ENCODE measurements around the gene KIF2C. TPM values are rescaled to one million over a fixed set of nuclear protein-coding genes. Genes with fewer than 3 reads are reported as not detected.

Gene KIF2C
- total and polyA plus RNA-seq, 9 of the 15 experiments (the other 6 are each of a cell fraction or from before 2014, with no cell fraction given): 84.9 to 226 (median 169) TPM

DNA sequence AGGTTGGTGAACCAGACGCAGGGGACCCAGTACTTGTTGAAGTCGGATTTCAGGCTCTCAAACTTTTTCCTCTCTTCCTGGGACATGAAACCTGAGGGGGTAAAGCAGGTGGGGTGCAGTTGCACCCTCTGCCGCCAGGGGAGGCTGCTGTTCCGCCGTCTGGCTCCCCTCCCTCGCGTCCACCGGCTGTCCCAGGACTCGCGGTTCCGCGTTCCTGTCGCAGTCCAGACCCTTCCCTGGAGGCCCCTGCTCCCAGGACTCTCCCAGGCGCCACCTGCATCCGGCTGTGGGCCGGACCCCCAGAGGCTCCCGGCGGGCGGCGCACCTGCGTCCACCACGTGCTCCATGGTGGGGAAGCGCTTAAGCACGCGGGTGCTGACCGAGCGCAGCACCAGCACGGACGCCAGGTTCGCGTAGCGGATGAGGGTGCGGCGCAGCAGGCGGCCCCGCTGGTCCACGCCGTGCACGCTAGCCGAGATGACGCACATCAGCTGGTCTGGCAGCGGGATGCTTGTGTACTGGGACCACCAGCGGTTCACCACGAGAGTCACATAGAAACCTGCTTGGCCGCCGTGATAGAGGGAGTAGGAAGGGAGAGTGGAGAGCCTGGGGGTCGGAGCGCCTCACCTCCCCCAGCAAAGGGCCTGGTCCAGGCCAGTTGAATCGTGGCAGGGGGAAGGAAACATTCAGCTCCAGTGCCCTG lies 46.7 kb downstream of the KIF2C start (continued):
- no peak for TF ChIP-seq ETV1 (tag; conservative IDR thresholded peaks at IDR 0.05; ENCODE audit: low read depth)
- TF ChIP-seq, protein P1, sequence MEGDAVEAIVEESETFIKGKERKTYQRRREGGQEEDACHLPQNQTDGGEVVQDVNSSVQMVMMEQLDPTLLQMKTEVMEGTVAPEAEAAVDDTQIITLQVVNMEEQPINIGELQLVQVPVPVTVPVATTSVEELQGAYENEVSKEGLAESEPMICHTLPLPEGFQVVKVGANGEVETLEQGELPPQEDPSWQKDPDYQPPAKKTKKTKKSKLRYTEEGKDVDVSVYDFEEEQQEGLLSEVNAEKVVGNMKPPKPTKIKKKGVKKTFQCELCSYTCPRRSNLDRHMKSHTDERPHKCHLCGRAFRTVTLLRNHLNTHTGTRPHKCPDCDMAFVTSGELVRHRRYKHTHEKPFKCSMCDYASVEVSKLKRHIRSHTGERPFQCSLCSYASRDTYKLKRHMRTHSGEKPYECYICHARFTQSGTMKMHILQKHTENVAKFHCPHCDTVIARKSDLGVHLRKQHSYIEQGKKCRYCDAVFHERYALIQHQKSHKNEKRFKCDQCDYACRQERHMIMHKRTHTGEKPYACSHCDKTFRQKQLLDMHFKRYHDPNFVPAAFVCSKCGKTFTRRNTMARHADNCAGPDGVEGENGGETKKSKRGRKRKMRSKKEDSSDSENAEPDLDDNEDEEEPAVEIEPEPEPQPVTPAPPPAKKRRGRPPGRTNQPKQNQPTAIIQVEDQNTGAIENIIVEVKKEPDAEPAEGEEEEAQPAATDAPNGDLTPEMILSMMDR (IDR thresholded peaks at IDR 0.05 in 2 of 3, conservative IDR thresholded peaks at IDR 0.05 in 1 of 3; ENCODE audit: insufficient read depth in 2 of 3, low read depth in 1 of 3, low read length in 3 of 3): peak; percentile 95 to 99 (median 96)
- no peak for TF ChIP-seq KLF6 (CRISPR knock-in tag; IDR thresholded peaks at IDR 0.05; ENCODE audit: borderline replicate concordance)
- no peak for TF ChIP-seq TEAD4 (IDR thresholded peaks at IDR 0.05; ENCODE audit: low read length)
- TF ChIP-seq TEAD4 (CRISPR knock-in tag; IDR thresholded peaks at IDR 0.05; ENCODE audit: borderline replicate concordance): 0 out of 2 replicates have a peak, but pooled peaks have one; percentile 29
- TF ChIP-seq ZKSCAN1 (IDR thresholded peaks at IDR 0.05; ENCODE audit: low read depth, low read length): no peak
- TF ChIP-seq, protein P2, sequence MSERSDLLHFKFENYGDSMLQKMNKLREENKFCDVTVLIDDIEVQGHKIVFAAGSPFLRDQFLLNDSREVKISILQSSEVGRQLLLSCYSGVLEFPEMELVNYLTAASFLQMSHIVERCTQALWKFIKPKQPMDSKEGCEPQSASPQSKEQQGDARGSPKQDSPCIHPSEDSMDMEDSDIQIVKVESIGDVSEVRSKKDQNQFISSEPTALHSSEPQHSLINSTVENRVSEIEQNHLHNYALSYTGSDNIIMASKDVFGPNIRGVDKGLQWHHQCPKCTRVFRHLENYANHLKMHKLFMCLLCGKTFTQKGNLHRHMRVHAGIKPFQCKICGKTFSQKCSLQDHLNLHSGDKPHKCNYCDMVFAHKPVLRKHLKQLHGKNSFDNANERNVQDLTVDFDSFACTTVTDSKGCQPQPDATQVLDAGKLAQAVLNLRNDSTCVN (CRISPR knock-in tag; IDR thresholded peaks at IDR 0.05): no peak
- TF ChIP-seq SRSF1 (IDR thresholded peaks at IDR 0.05; ENCODE audit: low read depth, low read length): 0 out of 2 replicates have a peak, but pooled peaks have one; percentile 85
- TF ChIP-seq MIER1 (IDR thresholded peaks at IDR 0.05; ENCODE audit: low read depth): no peak
- TF ChIP-seq, protein P3, sequence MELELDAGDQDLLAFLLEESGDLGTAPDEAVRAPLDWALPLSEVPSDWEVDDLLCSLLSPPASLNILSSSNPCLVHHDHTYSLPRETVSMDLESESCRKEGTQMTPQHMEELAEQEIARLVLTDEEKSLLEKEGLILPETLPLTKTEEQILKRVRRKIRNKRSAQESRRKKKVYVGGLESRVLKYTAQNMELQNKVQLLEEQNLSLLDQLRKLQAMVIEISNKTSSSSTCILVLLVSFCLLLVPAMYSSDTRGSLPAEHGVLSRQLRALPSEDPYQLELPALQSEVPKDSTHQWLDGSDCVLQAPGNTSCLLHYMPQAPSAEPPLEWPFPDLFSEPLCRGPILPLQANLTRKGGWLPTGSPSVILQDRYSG (tag; conservative IDR thresholded peaks at IDR 0.05; ENCODE audit: low read depth): no peak
- TF ChIP-seq HDAC1 (IDR thresholded peaks at IDR 0.05): peak in 1 of 2 experiments; percentile 38; a peak in 1 of 4 replicates
- TF ChIP-seq CTBP1 (IDR thresholded peaks at IDR 0.05; ENCODE audit: borderline replicate concordance): peak; percentile 22; the same call in 1 of the 2 replicates
- TF ChIP-seq, protein P4, sequence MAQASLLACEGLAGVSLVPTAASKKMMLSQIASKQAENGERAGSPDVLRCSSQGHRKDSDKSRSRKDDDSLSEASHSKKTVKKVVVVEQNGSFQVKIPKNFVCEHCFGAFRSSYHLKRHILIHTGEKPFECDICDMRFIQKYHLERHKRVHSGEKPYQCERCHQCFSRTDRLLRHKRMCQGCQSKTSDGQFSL (CRISPR knock-in tag; IDR thresholded peaks at IDR 0.05): no peak
- TF ChIP-seq, protein P4 (tag; IDR thresholded peaks at IDR 0.05): no peak
- TF ChIP-seq ZBTB1 (CRISPR knock-in tag; IDR thresholded peaks at IDR 0.05; ENCODE audit: borderline replicate concordance, low read depth): no peak
- TF ChIP-seq, protein P5, sequence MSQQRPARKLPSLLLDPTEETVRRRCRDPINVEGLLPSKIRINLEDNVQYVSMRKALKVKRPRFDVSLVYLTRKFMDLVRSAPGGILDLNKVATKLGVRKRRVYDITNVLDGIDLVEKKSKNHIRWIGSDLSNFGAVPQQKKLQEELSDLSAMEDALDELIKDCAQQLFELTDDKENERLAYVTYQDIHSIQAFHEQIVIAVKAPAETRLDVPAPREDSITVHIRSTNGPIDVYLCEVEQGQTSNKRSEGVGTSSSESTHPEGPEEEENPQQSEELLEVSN (IDR thresholded peaks at IDR 0.05; ENCODE audit: borderline replicate concordance in 1 of 2, extremely low read depth in 1 of 2, insufficient read depth in 1 of 2, insufficient read length in 1 of 2, low read depth in 1 of 2, low read length in 1 of 2, poor library complexity in 1 of 2, severe bottlenecking in 1 of 2): peak; percentile 38 to 40

Data from K562 (cell line).